Raji (cell line): Measurements from ENCODE around the gene RNF11.

Experiments
- POLR2A ChIP-seq: IDR thresholded peaks from 2 replicates; pipeline ENCODE4 v1.6.1; 2011; ENCODE audit warnings: low read depth, low read length, control low read depth; ENCODE audit not compliant: insufficient read depth

RNF11 gene

GRCh38 chr1:51282605-51283004 lies 46.5 kb downstream of the RNF11 start:
- no peak for TF ChIP-seq POLR2A

GRCh38 chr1:51283979-51284378 lies 47.9 kb downstream of the RNF11 start:
- no peak for TF ChIP-seq POLR2A

GRCh38 chr1:51284487-51284954 lies 48.4 kb downstream of the RNF11 start:
- TF ChIP-seq POLR2A, result no peak

GRCh38 chr1:51285055-51285454 lies 49.0 kb downstream of the RNF11 start:
- TF ChIP-seq POLR2A, result no peak

GRCh38 chr1:51287966-51288365 lies 51.9 kb downstream of the RNF11 start:
- no peak for TF ChIP-seq POLR2A

GRCh38 chr1:51288578-51288977 lies 52.5 kb downstream of the RNF11 start:
- no peak for TF ChIP-seq POLR2A

GRCh38 chr1:51289676-51290488 lies 53.8 kb downstream of the RNF11 start:
- no peak for TF ChIP-seq POLR2A

GRCh38 chr1:51290489-51290847 lies 54.4 kb downstream of the RNF11 start:
- TF ChIP-seq POLR2A, result no peak

GRCh38 chr1:51293898-51294515 lies 57.9 kb downstream of the RNF11 start:
- no peak for TF ChIP-seq POLR2A

- no peak for TF ChIP-seq POLR2A
Observed at GRCh38 chr1:51294566-51295184, 58.6 kb downstream of the RNF11 start.

GRCh38 chr1:51295926-51296325 lies 59.9 kb downstream of the RNF11 start:
- no peak for TF ChIP-seq POLR2A

- TF ChIP-seq POLR2A, result no peak
Observed at GRCh38 chr1:51296383-51297357, 60.6 kb downstream of the RNF11 start.

GRCh38 chr1:51297401-51298321 lies 61.6 kb downstream of the RNF11 start:
- TF ChIP-seq POLR2A, result no peak

- TF ChIP-seq POLR2A, result no peak
Observed at GRCh38 chr1:51298322-51298705, 62.2 kb downstream of the RNF11 start.

- no peak for TF ChIP-seq POLR2A
Observed at GRCh38 chr1:51299185-51299885, 63.3 kb downstream of the RNF11 start.
